Activated B cell treated with CpG ODN at 0.5 μM for 24 hours (primary cell): ENCODE results near the gene TCF7L2. TPM values are rescaled to one million over a fixed set of nuclear protein-coding genes. Genes with fewer than 3 reads are reported as not detected.

Experiments used
- ATAC-seq: fragments of 200-7000 bp; cut with Tn5 transposase; one replicate; pipeline ENCODE4 v1.10.0; 2021; ENCODE audit warnings: low read depth, mild to moderate bottlenecking, moderate library complexity
- CTCF ChIA-PET: fragments of 350-600 bp; sonication (Branson Sonifier 250); formaldehyde crosslinking; loops from one replicate; lab custom pipeline; 2021; ENCODE audit warnings: antibody characterized with exemption; lab: Charles Lee
- POLR2A ChIA-PET: fragments of 350-600 bp; sonication (Branson Sonifier 250); formaldehyde crosslinking; loops from one replicate; lab custom pipeline; 2021; ENCODE audit warnings: antibody characterized with exemption; lab: Charles Lee
- DNase-seq: peaks from one replicate; pipeline ENCODE4 v3.0.0; 2022
- H3K27ac Mint-ChIP-seq: one replicate; pipeline ENCODE4 v1.8.0; 2020; ENCODE audit warnings: mixed read lengths
- H3K27me3 Mint-ChIP-seq: one replicate; pipeline ENCODE4 v1.8.0; 2021; ENCODE audit warnings: mixed read lengths
- H3K36me3 Mint-ChIP-seq: one replicate; pipeline ENCODE4 v1.8.0; 2021; ENCODE audit warnings: low read depth, mixed read lengths
- H3K4me1 Mint-ChIP-seq: one replicate; pipeline ENCODE4 v1.8.0; 2021; ENCODE audit warnings: mixed read lengths
- H3K4me3 Mint-ChIP-seq: one replicate; pipeline ENCODE4 v1.8.0; 2020; ENCODE audit warnings: mild to moderate bottlenecking, mixed read lengths
- H3K9me3 Mint-ChIP-seq: one replicate; pipeline ENCODE4 v1.8.0; 2020; ENCODE audit warnings: mixed read lengths
- intact Hi-C: fragments of 100-400 bp; cut with micrococcal nuclease; formaldehyde crosslinking; loops from one replicate; pipeline ENCODE4 v1.15.1; 2024
- total RNA-seq: library from RNA; stranded (reverse); gene quantifications from 2 replicates; pipeline ENCODE4 v1.2.3, GENCODE V29; 2022
- TF ChIP-seq, protein P1 (sequence below): fragments of 200-600 bp; IDR thresholded peaks from one replicate; pipeline ENCODE4 v1.8.0; 2022; ENCODE audit warnings: antibody characterized with exemption, mild to moderate bottlenecking

The TCF7L2 gene
- total RNA-seq, 1 donor from 2014 or later, result 2.2 TPM

DNA sequence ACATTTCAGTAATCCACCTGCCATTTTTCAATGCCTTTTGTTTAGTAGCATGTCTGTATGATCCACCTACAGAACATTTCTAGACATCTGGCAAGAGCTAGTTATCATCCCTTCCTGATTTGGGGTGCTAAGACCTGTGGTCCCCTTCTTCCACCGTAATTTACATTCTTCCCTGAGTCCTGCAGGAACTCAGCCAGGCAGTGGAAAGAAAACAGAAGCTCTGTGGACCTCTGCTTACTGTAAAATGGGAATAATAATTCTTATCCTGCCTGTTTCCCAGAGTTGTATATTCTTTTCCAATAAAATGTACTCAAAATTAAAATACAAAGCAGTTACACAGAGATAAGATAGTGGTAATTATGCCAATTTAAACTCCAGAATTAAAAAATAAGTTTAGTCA lies 126.9 kb downstream of the TCF7L2 start:
- intact Hi-C loops, result no loop called here
- CTCF ChIA-PET, result no interaction called here
- H3K4me1 Mint-ChIP-seq, result no peaks in the 10 kb centered on the region
- POLR2A ChIA-PET, result no interaction called here
- TF ChIP-seq, protein P1, sequence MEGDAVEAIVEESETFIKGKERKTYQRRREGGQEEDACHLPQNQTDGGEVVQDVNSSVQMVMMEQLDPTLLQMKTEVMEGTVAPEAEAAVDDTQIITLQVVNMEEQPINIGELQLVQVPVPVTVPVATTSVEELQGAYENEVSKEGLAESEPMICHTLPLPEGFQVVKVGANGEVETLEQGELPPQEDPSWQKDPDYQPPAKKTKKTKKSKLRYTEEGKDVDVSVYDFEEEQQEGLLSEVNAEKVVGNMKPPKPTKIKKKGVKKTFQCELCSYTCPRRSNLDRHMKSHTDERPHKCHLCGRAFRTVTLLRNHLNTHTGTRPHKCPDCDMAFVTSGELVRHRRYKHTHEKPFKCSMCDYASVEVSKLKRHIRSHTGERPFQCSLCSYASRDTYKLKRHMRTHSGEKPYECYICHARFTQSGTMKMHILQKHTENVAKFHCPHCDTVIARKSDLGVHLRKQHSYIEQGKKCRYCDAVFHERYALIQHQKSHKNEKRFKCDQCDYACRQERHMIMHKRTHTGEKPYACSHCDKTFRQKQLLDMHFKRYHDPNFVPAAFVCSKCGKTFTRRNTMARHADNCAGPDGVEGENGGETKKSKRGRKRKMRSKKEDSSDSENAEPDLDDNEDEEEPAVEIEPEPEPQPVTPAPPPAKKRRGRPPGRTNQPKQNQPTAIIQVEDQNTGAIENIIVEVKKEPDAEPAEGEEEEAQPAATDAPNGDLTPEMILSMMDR, result no peak
- peaks cover 2% of the 10 kb centered on the region for H3K27me3 Mint-ChIP-seq
- no peak for ATAC-seq
- no peaks in the 10 kb centered on the region for H3K9me3 Mint-ChIP-seq
- H3K27ac Mint-ChIP-seq, result no peak overlapping the region
- no peak overlapping the region for H3K4me3 Mint-ChIP-seq
- no peak for DNase-seq
- H3K36me3 Mint-ChIP-seq, result no peaks in the 10 kb centered on the region

DNA sequence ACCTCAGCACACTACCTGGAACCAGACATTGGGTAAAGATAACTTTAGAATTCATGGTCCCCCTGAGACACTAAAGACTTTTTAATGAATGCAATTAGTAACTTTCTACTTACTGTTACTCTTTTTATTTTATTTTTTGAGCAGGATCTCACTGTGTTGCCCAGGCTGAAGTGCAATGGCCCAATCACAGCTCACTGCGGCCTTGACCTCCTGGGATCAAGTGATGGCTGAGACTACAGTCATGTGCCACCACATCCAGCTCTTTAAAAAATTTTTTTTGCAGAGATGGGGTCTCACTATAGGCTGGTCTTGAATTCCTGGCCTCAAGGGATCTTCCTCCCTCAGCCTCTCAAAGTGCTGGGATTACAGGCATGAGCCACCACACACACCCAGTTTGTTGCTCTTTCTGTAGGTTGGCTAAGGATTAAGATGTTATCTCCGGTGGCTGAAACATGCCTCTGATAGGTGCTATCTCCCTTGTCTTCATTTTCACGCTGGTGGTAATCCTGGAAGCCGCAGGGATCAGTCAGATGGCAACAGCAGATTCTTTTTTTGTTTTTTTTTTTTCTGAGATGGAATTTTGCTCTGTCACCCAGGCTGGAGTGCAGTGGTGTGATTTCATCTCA lies 128.3 kb downstream of the TCF7L2 start:
- H3K27me3 Mint-ChIP-seq, result peaks cover 5% of the 10 kb centered on the region
- H3K9me3 Mint-ChIP-seq, result no peaks in the 10 kb centered on the region
- no peaks in the 10 kb centered on the region for H3K36me3 Mint-ChIP-seq
- no peak for DNase-seq
- intact Hi-C loops, result no loop called here
- ChIA-PET POLR2A (no interaction called here), CTCF (no interaction called here)
- H3K27ac Mint-ChIP-seq, result no peak overlapping the region
- ATAC-seq, result no peak
- no peak overlapping the region for H3K4me3 Mint-ChIP-seq
- H3K4me1 Mint-ChIP-seq, result no peaks in the 10 kb centered on the region
- TF ChIP-seq, protein P1, result no peak

DNA sequence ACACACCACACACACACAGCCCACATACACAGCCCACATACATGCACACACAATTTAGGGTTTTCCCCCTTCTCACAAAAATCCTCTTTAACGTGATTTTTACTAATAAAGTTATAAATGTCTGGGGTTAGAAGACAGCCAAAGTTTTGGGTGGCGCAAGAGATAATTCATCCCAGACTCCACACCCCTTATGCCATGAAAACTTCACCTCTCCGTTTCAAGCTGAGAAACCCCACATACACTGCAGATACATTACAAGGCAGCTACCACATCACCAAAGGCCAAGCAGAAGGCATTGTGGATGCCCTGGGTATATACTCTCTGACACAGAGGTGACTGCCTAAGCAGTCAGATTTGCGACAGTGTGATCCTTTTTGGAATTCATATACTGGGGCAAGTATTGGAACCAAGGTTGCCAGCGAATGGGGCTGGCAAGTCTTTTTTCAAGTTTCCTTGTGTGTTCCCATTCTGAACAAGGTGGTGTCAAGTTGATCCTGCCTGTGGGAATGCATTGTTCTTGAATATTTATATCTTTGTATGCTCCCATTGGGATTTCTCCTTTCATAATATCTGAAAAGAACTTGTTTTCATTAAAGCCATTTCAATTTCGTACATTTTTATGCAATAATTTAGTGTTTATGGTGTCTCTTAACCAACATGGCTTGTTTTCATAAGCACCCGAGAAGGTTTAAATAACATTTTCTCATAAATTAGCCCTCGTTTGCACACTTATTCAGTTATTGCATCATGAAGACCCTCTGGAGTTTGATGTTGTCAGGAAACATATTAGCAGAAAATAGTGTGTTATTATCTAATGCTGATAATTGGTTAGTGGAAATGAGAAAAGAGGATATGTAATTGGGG lies 130.2 kb downstream of the TCF7L2 start:
- no peak for DNase-seq
- CTCF ChIA-PET, result no interaction called here
- Mint-ChIP-seq H3K27me3 (peaks cover 5% of the 10 kb centered on the region), H3K4me3 (no peak overlapping the region), H3K36me3 (no peaks in the 10 kb centered on the region), H3K4me1 (no peaks in the 10 kb centered on the region), H3K9me3 (no peaks in the 10 kb centered on the region), H3K27ac (no peak overlapping the region)
- POLR2A ChIA-PET, result no interaction called here
- ATAC-seq, result no peak
- TF ChIP-seq, protein P1, result no peak
- intact Hi-C loops, result no loop called here

DNA sequence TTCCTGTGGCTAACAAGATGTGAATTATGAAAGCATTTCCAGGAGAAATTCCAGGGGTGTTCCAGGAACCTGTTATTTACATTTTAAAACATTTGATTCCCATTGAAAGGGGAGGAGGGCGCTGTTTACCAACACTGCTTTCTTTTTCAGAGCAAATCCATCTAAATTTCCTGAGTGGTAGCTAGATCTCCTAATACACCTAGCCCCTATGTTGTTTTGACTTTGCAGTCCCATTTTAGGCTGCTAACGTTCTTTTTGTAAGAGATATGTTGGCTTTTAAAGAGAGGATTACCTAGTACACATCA lies 130.8 kb downstream of the TCF7L2 start:
- H3K27ac Mint-ChIP-seq, result no peak overlapping the region
- TF ChIP-seq, protein P1, result no peak
- intact Hi-C loops, result no loop called here

DNA sequence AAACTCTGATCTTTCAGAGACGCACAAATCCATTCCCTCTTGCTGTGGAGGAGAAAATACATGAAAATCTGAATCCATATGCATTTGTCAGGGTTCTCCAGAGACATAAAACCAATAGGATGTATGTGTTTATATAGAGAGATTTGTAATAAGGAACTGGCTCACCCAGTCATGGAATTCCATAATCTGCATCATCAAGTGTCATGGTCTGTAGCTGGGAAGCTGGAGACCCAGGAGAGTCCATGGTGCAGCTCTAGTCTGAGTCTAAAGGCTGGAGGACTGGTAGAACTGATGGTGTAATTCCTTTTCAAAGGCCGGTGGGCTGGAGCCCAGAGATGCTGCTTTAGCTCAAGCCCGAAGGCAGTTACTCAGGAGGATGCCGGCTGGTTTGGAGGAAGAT lies 134.0 kb downstream of the TCF7L2 start:
- no peaks in the 10 kb centered on the region for H3K4me1 Mint-ChIP-seq

More for the DNA sequence above, 130.8 kb downstream of the TCF7L2 start:
- no peaks in the 10 kb centered on the region for H3K36me3 Mint-ChIP-seq
- ATAC-seq (no peak), DNase-seq (no peak)
- no peaks in the 10 kb centered on the region for H3K9me3 Mint-ChIP-seq
- H3K27me3 Mint-ChIP-seq, result peaks cover 5% of the 10 kb centered on the region
- no peaks in the 10 kb centered on the region for H3K4me1 Mint-ChIP-seq
- ChIA-PET CTCF (no interaction called here), POLR2A (no interaction called here)
- no peak overlapping the region for H3K4me3 Mint-ChIP-seq

More for the DNA sequence above, 134.0 kb downstream of the TCF7L2 start:
- Mint-ChIP-seq H3K4me3 (no peak overlapping the region), H3K9me3 (no peaks in the 10 kb centered on the region), H3K27ac (no peak overlapping the region), H3K36me3 (no peaks in the 10 kb centered on the region), H3K27me3 (peaks cover 8% of the 10 kb centered on the region)
- TF ChIP-seq, protein P1, result no peak
- POLR2A ChIA-PET, result no interaction called here
- no peak for DNase-seq
- intact Hi-C loops, result no loop called here
- ATAC-seq, result no peak
- CTCF ChIA-PET, result no interaction called here
